Common myeloid progenitor, CD34-positive (primary cell): ENCODE data around the gene MYO1F.

Experiments used
- CTCF ChIA-PET: fragments of 350-600 bp; sonication (Branson Sonifier 250); formaldehyde crosslinking; loops from one replicate; lab custom pipeline; 2021; ENCODE audit warnings: antibody characterized with exemption; lab: Charles Lee
- POLR2A ChIA-PET: fragments of 350-600 bp; sonication (Branson Sonifier 250); formaldehyde crosslinking; loops from one replicate; lab custom pipeline; 2021; ENCODE audit warnings: antibody characterized with exemption; lab: Charles Lee
- DNase-seq, 3 donors: peaks; one replicate each; pipeline versions ENCODE4 v3.0.0 to v3.0.0-alpha.2; 2013
- H3K27ac ChIP-seq, 2 experiments: 1 replicate in 1 of 2; 2 replicates in 1 of 2; pipeline ENCODE4 v1.7.0; 2013; ENCODE audit warnings: inconsistent platforms in 2 of 2, low read length in 2 of 2, mild to moderate bottlenecking in 2 of 2, low read depth in 1 of 2, moderate library complexity in 1 of 2; ENCODE audit not compliant: severe bottlenecking in 2 of 2, insufficient read depth in 1 of 2, poor library complexity in 1 of 2
- H3K27me3 ChIP-seq, 5 experiments: replicated peaks in 2 of 5; 1 replicate in 3 of 5; 2 replicates in 2 of 5; pipeline versions ENCODE4 v1.6.1 to v1.7.0; 2013; ENCODE audit warnings: low read length in 4 of 5, mild to moderate bottlenecking in 2 of 5, moderate library complexity in 2 of 5, inconsistent platforms in 1 of 5; ENCODE audit not compliant: insufficient read depth in 5 of 5, control insufficient read depth in 4 of 5
- H3K36me3 ChIP-seq, 4 experiments: 1 replicate in 2 of 4; 2 replicates in 2 of 4; pipeline versions ENCODE4 v1.6.1 to v1.7.0; 2013; ENCODE audit warnings: low read length in 3 of 4, control low read depth in 1 of 4, mild to moderate bottlenecking in 1 of 4; ENCODE audit not compliant: control insufficient read depth in 4 of 4, insufficient read depth in 4 of 4
- H3K4me1 ChIP-seq, 4 experiments: 1 replicate in 3 of 4; 2 replicates in 1 of 4; pipeline versions ENCODE4 v1.6.1 to v1.7.1; 2013; ENCODE audit warnings: low read length in 3 of 4, mild to moderate bottlenecking in 3 of 4, control low read depth in 1 of 4, inconsistent platforms in 1 of 4, moderate library complexity in 1 of 4; ENCODE audit not compliant: control insufficient read depth in 4 of 4, insufficient read depth in 4 of 4; ENCODE audit errors: control extremely low read depth in 1 of 4
- H3K4me3 ChIP-seq, 7 experiments: 1 replicate in 4 of 7; 2 replicates in 3 of 7; pipeline versions ENCODE4 v1.5.1 to v1.7.0; 2013; ENCODE audit warnings: mild to moderate bottlenecking in 7 of 7, low read length in 6 of 7, moderate library complexity in 6 of 7, inconsistent platforms in 2 of 7, low read depth in 2 of 7, control low read depth in 1 of 7; ENCODE audit not compliant: insufficient read depth in 4 of 7, control insufficient read depth in 1 of 7; ENCODE audit errors: extremely low read depth in 1 of 7
- H3K9me3 ChIP-seq, 5 experiments: 1 replicate in 4 of 5; 2 replicates in 1 of 5; pipeline versions ENCODE4 v1.6.1 to v1.7.1; 2013; ENCODE audit warnings: low read length in 4 of 5, mild to moderate bottlenecking in 2 of 5, inconsistent platforms in 1 of 5, low read depth in 1 of 5, moderate library complexity in 1 of 5; ENCODE audit not compliant: control insufficient read depth in 4 of 5, insufficient read depth in 2 of 5; ENCODE audit errors: control extremely low read depth in 1 of 5
- WGBS: methylation state at CpG from one replicate; pipeline ENCODE4 v1.1.5; 2013; ENCODE audit not compliant: insufficient coverage; 5-methylcytosine and 5-hydroxymethylcytosine counted together

MYO1F gene

DNA sequence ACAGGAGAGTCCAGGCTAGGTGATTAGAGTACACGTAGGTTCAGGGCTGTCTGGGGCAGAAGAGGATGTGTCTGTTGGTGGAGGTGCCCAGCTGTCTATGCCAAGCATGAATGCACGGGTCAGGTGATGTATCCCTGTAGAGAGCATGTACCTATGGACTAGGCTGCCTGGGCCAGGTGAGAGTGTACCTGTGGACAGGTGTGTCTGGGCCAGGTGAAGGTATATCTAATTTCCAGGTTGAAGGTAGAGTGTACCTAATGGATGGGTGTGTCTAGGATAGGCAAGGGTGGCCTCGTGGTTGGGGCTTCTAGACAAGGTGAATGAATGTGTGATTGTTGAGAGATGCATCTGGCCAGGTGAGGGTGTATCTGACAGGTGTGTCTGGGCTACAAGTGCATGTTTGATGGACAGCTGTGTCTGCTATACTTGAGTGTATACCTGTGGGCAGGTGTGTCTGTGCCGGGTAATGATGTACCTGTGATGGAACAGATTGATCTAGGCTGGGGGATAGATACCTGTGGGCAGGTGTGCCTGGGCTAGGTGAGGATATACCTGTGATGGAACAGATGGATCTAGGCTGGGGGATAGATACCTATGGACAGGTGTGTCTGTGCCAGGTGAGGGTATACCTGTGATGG lies 47.8 kb downstream of the MYO1F start:
- 98% methylated on average over 4 of the region's 4 CpGs for WGBS
- no peak overlapping the region for H3K27ac ChIP-seq

DNA sequence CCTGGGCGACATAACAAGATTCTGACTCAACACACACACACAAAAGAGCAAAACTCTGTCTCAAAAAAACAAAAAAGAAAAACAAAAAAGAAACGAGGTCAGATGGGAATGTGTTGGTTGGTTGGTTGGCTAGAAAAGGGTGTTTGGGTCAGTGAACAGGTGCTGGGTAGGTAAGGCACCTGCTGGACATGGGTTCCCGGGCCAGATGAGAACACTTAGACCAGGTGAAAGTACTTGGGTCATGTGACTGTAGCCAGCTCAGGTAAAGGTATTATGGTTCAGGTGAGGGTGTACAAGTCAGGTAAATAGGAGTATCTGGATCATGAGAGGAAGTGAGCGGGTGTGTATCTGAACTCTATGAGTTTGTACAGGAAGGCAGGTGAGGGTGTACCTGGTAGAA lies 48.7 kb downstream of the MYO1F start:
- ChIA-PET POLR2A (no interaction called here), CTCF (interaction anchor here (0.7 to 2.6 kb wide), 4 partner anchors 35 to 57 kb away, joined by 3 to 8 read pairs (median 3); partner anchors contain the start of gene MYO1F)
- H3K27me3 ChIP-seq: no peaks in the 10 kb centered on the region
- H3K27ac ChIP-seq: no peak overlapping the region
- no peak overlapping the region for H3K4me3 ChIP-seq
- no peaks in the 10 kb centered on the region for H3K4me1 ChIP-seq
- 79% methylated on average over 3 of the region's 4 CpGs for WGBS
- H3K36me3 ChIP-seq: peaks cover 15 to 67% (median 46%) of the 10 kb centered on the region in 4 experiments
- no peak for DNase-seq
- no peaks in the 10 kb centered on the region for H3K9me3 ChIP-seq

More for the DNA sequence above, 47.8 kb downstream of the MYO1F start:
- no peaks in the 10 kb centered on the region for H3K27me3 ChIP-seq
- DNase-seq: no peak
- H3K4me1 ChIP-seq: no peaks in the 10 kb centered on the region
- no peak overlapping the region for H3K4me3 ChIP-seq
- H3K9me3 ChIP-seq: no peaks in the 10 kb centered on the region
- CTCF ChIA-PET: interaction anchor here (1.0 to 2.6 kb wide), 2 partner anchors 42 to 49 kb away, joined by 3 to 8 read pairs; partner anchors contain the start of gene MYO1F
- peaks cover 15 to 66% (median 45%) of the 10 kb centered on the region in 4 experiments for H3K36me3 ChIP-seq
- POLR2A ChIA-PET: no interaction called here

DNA sequence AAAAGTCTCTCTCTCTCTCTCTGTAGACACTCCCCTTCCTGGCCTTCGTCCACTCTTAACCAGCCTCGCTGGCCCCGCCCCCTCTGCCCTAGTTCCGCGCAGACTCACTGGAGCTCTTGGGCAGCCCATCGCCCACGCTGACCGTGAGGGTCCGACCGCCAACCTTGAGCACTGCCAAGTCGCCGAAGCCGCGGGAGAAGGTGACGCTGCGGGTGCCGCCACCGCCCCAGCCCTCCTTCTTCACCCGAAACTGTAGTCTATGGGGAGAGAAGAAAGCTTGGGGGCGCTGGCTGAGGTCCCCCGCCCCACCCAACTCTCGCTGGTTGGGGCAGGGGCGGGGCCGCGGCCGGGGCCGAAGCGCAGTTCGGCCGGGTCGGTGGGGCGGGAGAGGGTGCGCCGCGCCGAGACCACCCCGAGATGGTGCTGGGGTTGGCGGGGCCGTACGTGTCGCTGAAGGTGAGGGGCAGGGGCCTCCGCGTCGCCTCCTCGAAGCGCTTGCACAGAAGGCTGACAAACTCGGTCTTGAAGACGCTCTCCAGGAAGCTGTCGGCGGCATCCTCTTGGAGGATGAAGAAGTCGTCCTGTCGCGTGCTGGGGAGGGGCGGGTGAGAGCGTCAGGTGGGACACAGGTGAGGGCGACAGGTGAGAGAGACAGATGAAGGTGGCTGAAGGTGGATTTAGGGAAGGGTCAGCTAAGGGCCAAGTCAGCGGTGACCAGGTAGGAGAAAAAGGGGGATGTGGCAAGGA lies 50.7 kb downstream of the MYO1F start:
- Histone ChIP-seq H3K4me3 (peak overlapping the region in 2 of 7 experiments; percentile 45 to 46), H3K27me3 (no peaks in the 10 kb centered on the region), H3K27ac (no peak overlapping the region), H3K36me3 (peaks cover 13 to 74% (median 52%) of the 10 kb centered on the region in 4 experiments), H3K9me3 (no peaks in the 10 kb centered on the region), H3K4me1 (no peaks in the 10 kb centered on the region)
- 96% methylated on average over 49 of the region's 57 CpGs for WGBS
- DNase-seq: peak in 2 of 3 donors; percentile 26 to 52
- POLR2A ChIA-PET: no interaction called here
- CTCF ChIA-PET: interaction anchor here (0.7 to 2.6 kb wide), 3 partner anchors 51 to 53 kb away, joined by 3 to 8 read pairs (median 4); partner anchors contain the start of gene MYO1F

DNA sequence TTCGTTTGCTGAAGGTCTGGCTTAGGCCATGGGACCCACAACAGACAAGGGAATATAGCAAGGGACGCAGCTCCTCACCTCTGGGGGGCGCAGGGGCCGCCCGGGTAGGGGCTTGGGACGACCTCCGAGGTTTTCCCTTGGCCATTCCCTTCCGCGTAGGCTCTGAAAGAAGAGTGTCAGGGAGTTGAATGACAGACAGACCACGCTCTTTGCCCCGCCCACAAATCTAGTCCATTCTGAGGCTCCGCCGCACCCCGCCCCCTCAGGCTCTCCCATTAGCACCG lies 51.9 kb downstream of the MYO1F start:
- Histone ChIP-seq H3K27me3 (no peaks in the 10 kb centered on the region), H3K4me3 (no peak overlapping the region), H3K36me3 (peaks cover 13 to 76% (median 57%) of the 10 kb centered on the region in 4 experiments), H3K27ac (no peak overlapping the region), H3K4me1 (no peaks in the 10 kb centered on the region), H3K9me3 (no peaks in the 10 kb centered on the region)
- DNase-seq: no peak
- 96% methylated on average over 15 of the region's 15 CpGs for WGBS
- CTCF ChIA-PET: interaction anchor here (0.7 to 1.5 kb wide), 4 partner anchors 12 to 55 kb away, joined by 3 to 4 read pairs (median 3); partner anchors contain the start of gene MYO1F
- POLR2A ChIA-PET: interaction anchor here (1.0 kb wide), 1 partner anchor 38 kb away, joined by 3 read pairs; no protein-coding TSS in a partner anchor

DNA sequence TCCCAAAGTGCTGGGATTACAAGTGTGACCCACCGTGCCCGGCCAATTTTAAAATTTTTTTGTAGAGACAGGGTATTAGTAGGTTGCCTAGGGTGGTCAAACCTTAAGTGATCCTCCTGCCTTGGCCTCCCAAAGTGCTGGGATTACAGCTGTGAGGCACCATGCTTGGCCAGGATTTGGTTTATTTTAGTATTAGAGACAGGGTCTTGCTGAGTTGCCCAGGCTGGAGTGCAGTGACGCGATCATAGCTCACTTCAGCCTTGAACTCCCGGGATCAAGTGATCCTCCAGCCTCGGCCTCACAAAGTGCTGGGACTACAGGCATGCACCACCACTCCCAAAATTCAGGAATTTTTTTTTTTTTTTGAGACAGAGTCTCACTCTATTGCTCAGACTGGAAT lies 57.9 kb downstream of the MYO1F start:
- H3K4me1 ChIP-seq: peaks cover 6 to 43% (median 25%) of the 10 kb centered on the region in 4 experiments
- H3K36me3 ChIP-seq: peaks cover 2 to 26% (median 19%) of the 10 kb centered on the region in 4 experiments
- DNase-seq: no peak
- no peak overlapping the region for H3K27ac ChIP-seq
- POLR2A ChIA-PET: no interaction called here
- no peak overlapping the region for H3K4me3 ChIP-seq
- H3K27me3 ChIP-seq: no peaks in the 10 kb centered on the region
- no peaks in the 10 kb centered on the region for H3K9me3 ChIP-seq
- WGBS: 100% methylated on average over 4 of the region's 6 CpGs
- CTCF ChIA-PET: interaction anchor here (0.6 to 3.7 kb wide), 4 partner anchors 32 to 112 kb away, joined by 3 to 19 read pairs (median 12); partner anchors contain the start of gene MYO1F

DNA sequence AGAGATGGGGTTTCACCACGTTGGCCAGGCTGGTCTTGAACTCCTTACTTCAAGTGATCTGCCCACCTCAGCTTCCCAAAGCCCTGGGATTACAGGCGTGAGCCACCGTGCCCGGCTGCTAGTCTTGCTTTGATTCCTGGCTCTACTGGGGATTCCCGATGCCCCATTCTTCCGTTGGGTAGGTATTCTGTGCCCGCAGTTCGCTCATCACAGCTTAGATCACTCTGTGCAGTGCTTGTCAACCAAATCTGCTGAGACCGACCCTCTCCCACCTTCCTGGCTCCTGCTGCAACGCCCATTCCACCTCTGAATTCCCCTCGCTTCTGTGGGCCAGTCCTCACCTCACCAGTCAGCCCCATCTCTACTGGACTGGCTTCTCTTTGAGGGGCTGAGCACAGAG lies 58.7 kb downstream of the MYO1F start:
- H3K4me1 ChIP-seq: peaks cover 6 to 47% (median 28%) of the 10 kb centered on the region in 4 experiments
- no peak for DNase-seq
- no peak overlapping the region for H3K27ac ChIP-seq
- no peaks in the 10 kb centered on the region for H3K9me3 ChIP-seq
- no peak overlapping the region for H3K4me3 ChIP-seq
- 93% methylated on average over 10 of the region's 11 CpGs for WGBS
- no peaks in the 10 kb centered on the region for H3K27me3 ChIP-seq
- ChIA-PET CTCF (interaction anchor here (1.2 to 3.7 kb wide), 4 partner anchors 13 to 60 kb away, joined by 5 to 19 read pairs (median 12); partner anchors contain the start of gene MYO1F), POLR2A (no interaction called here)
- peaks cover 2 to 24% (median 17%) of the 10 kb centered on the region in 4 experiments for H3K36me3 ChIP-seq
